GM23338 (cell line): ENCODE measurements around the gene ADGRG1. TPM values are rescaled to one million over a fixed set of nuclear protein-coding genes. Genes with fewer than 3 reads are reported as not detected.

Experiments used
- ATAC-seq: fragments of 200-7000 bp; cut with Tn5 transposase; 3 replicates; pipeline ENCODE4 v1.9.1; 2020
- DNase-seq: peaks from one replicate; pipeline ENCODE4 v3.0.0-alpha.2; 2015; ENCODE audit warnings: low spot score
- H2AFZ ChIP-seq: fragments of 200-600 bp; sonication (generic); 2 replicates; pipeline ENCODE4 v1.8.0; 2016; ENCODE audit warnings: antibody characterized with exemption, mild to moderate bottlenecking, moderate library complexity
- H3F3A ChIP-seq: fragments of 200-600 bp; sonication (generic); replicated peaks from 2 replicates; pipeline ENCODE4 v1.8.0; 2017; ENCODE audit warnings: antibody characterized with exemption, mixed run types, low read depth
- H3K27ac ChIP-seq: fragments of 200-600 bp; sonication (generic); 2 replicates; pipeline ENCODE4 v1.6.1; 2016; ENCODE audit warnings: low read depth
- H3K27me3 ChIP-seq: fragments of 200-600 bp; sonication (generic); 2 replicates; pipeline ENCODE4 v1.8.0; 2016; ENCODE audit warnings: mild to moderate bottlenecking, mixed run types, moderate library complexity; ENCODE audit not compliant: insufficient read depth
- H3K36me3 ChIP-seq: fragments of 200-600 bp; sonication (generic); 2 replicates; pipeline ENCODE4 v1.8.0; 2016; ENCODE audit warnings: mild to moderate bottlenecking; ENCODE audit not compliant: insufficient read depth
- H3K4me1 ChIP-seq: fragments of 200-600 bp; sonication (generic); 2 replicates; pipeline ENCODE4 v1.8.0; 2016; ENCODE audit warnings: mild to moderate bottlenecking, moderate library complexity; ENCODE audit not compliant: insufficient read depth
- H3K4me2 ChIP-seq: fragments of 200-600 bp; sonication (generic); 2 replicates; pipeline ENCODE4 v1.7.1; 2017; ENCODE audit warnings: mixed run types
- H3K4me3 ChIP-seq: fragments of 200-600 bp; sonication (generic); 2 replicates; pipeline ENCODE4 v1.6.1; 2016; ENCODE audit warnings: mixed run types
- H3K79me2 ChIP-seq: fragments of 200-600 bp; sonication (generic); replicated peaks from 2 replicates; pipeline ENCODE4 v1.8.0; 2017; ENCODE audit warnings: mild to moderate bottlenecking; ENCODE audit not compliant: insufficient read depth
- H3K9me2 ChIP-seq: fragments of 200-600 bp; sonication (generic); 2 replicates; pipeline ENCODE4 v1.8.0; 2017; ENCODE audit not compliant: insufficient read depth
- H4K20me1 ChIP-seq: fragments of 200-600 bp; sonication (generic); replicated peaks from 2 replicates; pipeline ENCODE4 v1.8.0; 2017; ENCODE audit warnings: mild to moderate bottlenecking; ENCODE audit not compliant: insufficient read depth
- H3K27ac Mint-ChIP-seq: 2 replicates; pipeline ENCODE4 v1.8.0; 2020; ENCODE audit warnings: inconsistent platforms, mild to moderate bottlenecking, moderate library complexity, mixed read lengths
- H3K27me3 Mint-ChIP-seq: 3 replicates; pipeline ENCODE4 v1.8.0; 2022; ENCODE audit warnings: low read depth, mild to moderate bottlenecking, moderate library complexity, mixed read lengths, inconsistent platforms; ENCODE audit not compliant: insufficient read depth, poor library complexity
- H3K36me3 Mint-ChIP-seq: 3 replicates; pipeline ENCODE4 v1.8.0; 2021; ENCODE audit warnings: low read depth, mild to moderate bottlenecking, inconsistent platforms, moderate library complexity, mixed read lengths
- H3K4me1 Mint-ChIP-seq: 3 replicates; pipeline ENCODE4 v1.8.0; 2020; ENCODE audit warnings: mild to moderate bottlenecking, inconsistent platforms, mixed read lengths
- H3K4me3 Mint-ChIP-seq: 3 replicates; pipeline ENCODE4 v1.8.0; 2021; ENCODE audit warnings: moderate library complexity, mild to moderate bottlenecking, inconsistent platforms, mixed read lengths
- H3K9me3 Mint-ChIP-seq: 3 replicates; pipeline ENCODE4 v1.8.0; 2020; ENCODE audit warnings: moderate library complexity, mild to moderate bottlenecking, inconsistent platforms, mixed read lengths
- CREB1 ChIP-seq: fragments of 250-450 bp; sonication (Bioruptor Pico); IDR thresholded peaks from 2 replicates; pipeline ENCODE4 v1.5.0; 2020; ENCODE audit warnings: low read depth, mild to moderate bottlenecking, moderate library complexity
- EZH2phosphoT487 ChIP-seq: fragments of 200-600 bp; sonication (generic); IDR thresholded peaks from one replicate; pipeline ENCODE4 v1.8.1; 2018; ENCODE audit warnings: antibody characterized with exemption; ENCODE audit not compliant: unreplicated experiment
- JUNB ChIP-seq: IDR thresholded peaks from one replicate; pipeline ENCODE4 v1.6.1; 2016; ENCODE audit warnings: antibody characterized with exemption; ENCODE audit not compliant: unreplicated experiment
- POLR2AphosphoS5 ChIP-seq: IDR thresholded peaks from 2 replicates; pipeline ENCODE4 v1.6.1; 2016; ENCODE audit warnings: antibody characterized with exemption, low read depth
- STAT1 ChIP-seq: IDR thresholded peaks from one replicate; pipeline ENCODE4 v1.6.1; 2016; ENCODE audit warnings: antibody characterized with exemption; ENCODE audit not compliant: unreplicated experiment
- ZNF114 ChIP-seq: fragments of 250-450 bp; sonication (Bioruptor Pico); IDR thresholded peaks from 2 replicates; pipeline ENCODE4 v1.5.0; 2020; ENCODE audit warnings: mild to moderate bottlenecking, moderate library complexity
- ZNF331 ChIP-seq: fragments of 250-450 bp; sonication (Bioruptor Pico); IDR thresholded peaks from 2 replicates; pipeline ENCODE4 v1.5.0; 2020; ENCODE audit warnings: low read depth, mild to moderate bottlenecking, moderate library complexity
- ZNF462 ChIP-seq: fragments of 250-450 bp; sonication (Bioruptor Pico); IDR thresholded peaks from 2 replicates; pipeline ENCODE4 v1.5.0; 2020; ENCODE audit warnings: mild to moderate bottlenecking, moderate library complexity
- polyA plus RNA-seq: library from polyadenylated mRNA; unstranded; fragments of >200 nt; fragmentation: Nextera tagmentation; extraction: Ambion mirVana; gene quantifications from 2 replicates; pipeline ENCODE4 v1.2.1, GENCODE V29; 2016
- total RNA-seq: library from RNA; depleted of rRNA; stranded (reverse); fragments of >200 nt; shearing (Covaris generic); gene quantifications from 2 replicates; pipeline ENCODE4 v1.2.3, GENCODE V29; 2014
- TF ChIP-seq, protein P1 (sequence below): IDR thresholded peaks from one replicate; pipeline ENCODE4 v1.6.1; 2018; ENCODE audit warnings: antibody characterized with exemption; ENCODE audit not compliant: unreplicated experiment
- TF ChIP-seq, protein P2 (sequence below): IDR thresholded peaks from 2 replicates; pipeline ENCODE4 v1.6.1; 2016; ENCODE audit warnings: antibody characterized with exemption

ADGRG1 gene
- total and polyA plus RNA-seq, 2 experiments from 2014 or later = 0.14 to 0.47 TPM

GRCh38 chr16:57681950-57682728 lies 53.7 kb downstream of the ADGRG1 start (continued):
- TF ChIP-seq, protein P1, sequence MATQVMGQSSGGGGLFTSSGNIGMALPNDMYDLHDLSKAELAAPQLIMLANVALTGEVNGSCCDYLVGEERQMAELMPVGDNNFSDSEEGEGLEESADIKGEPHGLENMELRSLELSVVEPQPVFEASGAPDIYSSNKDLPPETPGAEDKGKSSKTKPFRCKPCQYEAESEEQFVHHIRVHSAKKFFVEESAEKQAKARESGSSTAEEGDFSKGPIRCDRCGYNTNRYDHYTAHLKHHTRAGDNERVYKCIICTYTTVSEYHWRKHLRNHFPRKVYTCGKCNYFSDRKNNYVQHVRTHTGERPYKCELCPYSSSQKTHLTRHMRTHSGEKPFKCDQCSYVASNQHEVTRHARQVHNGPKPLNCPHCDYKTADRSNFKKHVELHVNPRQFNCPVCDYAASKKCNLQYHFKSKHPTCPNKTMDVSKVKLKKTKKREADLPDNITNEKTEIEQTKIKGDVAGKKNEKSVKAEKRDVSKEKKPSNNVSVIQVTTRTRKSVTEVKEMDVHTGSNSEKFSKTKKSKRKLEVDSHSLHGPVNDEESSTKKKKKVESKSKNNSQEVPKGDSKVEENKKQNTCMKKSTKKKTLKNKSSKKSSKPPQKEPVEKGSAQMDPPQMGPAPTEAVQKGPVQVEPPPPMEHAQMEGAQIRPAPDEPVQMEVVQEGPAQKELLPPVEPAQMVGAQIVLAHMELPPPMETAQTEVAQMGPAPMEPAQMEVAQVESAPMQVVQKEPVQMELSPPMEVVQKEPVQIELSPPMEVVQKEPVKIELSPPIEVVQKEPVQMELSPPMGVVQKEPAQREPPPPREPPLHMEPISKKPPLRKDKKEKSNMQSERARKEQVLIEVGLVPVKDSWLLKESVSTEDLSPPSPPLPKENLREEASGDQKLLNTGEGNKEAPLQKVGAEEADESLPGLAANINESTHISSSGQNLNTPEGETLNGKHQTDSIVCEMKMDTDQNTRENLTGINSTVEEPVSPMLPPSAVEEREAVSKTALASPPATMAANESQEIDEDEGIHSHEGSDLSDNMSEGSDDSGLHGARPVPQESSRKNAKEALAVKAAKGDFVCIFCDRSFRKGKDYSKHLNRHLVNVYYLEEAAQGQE = no peak
- no peak for TF ChIP-seq EZH2phosphoT487

DNA sequence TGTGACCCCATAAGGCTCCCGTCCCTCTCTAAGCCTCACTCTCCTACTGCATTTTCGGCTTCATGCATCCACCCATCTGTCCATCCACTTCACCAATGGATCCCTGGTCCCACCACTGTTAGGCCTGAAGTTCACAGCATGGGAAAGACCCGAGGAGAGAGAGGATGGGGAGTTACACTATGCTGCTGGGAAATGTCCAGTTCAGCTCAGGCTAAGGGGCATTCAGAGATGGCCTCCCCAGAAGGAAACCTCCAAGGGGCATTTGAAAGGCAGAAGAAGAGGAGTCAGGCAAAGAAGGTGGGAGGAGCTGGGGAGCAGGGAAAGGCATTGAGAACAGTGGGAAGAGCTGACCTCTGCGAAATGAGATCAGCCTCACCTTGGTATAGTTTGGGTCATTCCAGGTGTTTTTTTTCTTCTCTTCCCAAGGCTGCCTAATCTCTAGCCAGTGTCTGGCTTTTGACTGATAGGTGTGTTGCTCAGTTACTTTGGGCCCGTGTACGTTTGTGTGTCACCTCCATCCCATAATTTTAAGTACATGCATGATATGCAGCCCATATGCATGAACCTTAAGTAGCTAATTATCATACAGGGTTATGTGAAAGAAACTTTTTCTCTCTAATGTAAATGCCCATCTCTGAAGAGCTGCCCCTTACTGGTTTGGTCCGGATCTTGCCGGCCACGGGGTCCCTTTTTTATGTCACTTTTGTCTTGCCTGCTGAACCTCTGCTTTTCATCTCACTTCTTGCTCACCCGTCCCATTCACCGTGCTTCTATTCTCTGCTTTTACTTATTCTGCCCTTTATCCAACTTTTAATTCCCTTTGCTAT lies 54.6 kb downstream of the ADGRG1 start:
- H3K9me2 ChIP-seq = no peaks in the 10 kb centered on the region
- no peaks in the 10 kb centered on the region for H3F3A ChIP-seq
- H2AFZ ChIP-seq = no peak overlapping the region
- H3K36me3 ChIP-seq = no peaks in the 10 kb centered on the region
- Mint-ChIP-seq H3K4me1 (peaks cover 15% of the 10 kb centered on the region), H3K27ac (peak overlapping the region; percentile 25; the same call in 1 of the 2 replicates), H3K27me3 (peaks cover 5% of the 10 kb centered on the region), H3K4me3 (no peak overlapping the region), H3K36me3 (no peaks in the 10 kb centered on the region), H3K9me3 (no peaks in the 10 kb centered on the region)
- no peak for DNase-seq
- H3K79me2 ChIP-seq = no peaks in the 10 kb centered on the region
- H3K4me3 ChIP-seq = no peak overlapping the region
- no peak overlapping the region for H3K27ac ChIP-seq
- no peaks in the 10 kb centered on the region for H3K27me3 ChIP-seq
- H4K20me1 ChIP-seq = no peaks in the 10 kb centered on the region
- no peak overlapping the region for H3K4me2 ChIP-seq
- no peak; the same call in 2 of the 3 replicates for ATAC-seq
- no peaks in the 10 kb centered on the region for H3K4me1 ChIP-seq
- TF ChIP-seq ZNF114 (CRISPR knock-in tag) (no peak), ZNF331 (CRISPR knock-in tag) (no peak), STAT1 (no peak), ZNF462 (CRISPR knock-in tag) (no peak), JUNB (no peak), EZH2phosphoT487 (no peak), CREB1 (CRISPR knock-in tag) (no peak), POLR2AphosphoS5 (no peak)
- TF ChIP-seq, protein P2, sequence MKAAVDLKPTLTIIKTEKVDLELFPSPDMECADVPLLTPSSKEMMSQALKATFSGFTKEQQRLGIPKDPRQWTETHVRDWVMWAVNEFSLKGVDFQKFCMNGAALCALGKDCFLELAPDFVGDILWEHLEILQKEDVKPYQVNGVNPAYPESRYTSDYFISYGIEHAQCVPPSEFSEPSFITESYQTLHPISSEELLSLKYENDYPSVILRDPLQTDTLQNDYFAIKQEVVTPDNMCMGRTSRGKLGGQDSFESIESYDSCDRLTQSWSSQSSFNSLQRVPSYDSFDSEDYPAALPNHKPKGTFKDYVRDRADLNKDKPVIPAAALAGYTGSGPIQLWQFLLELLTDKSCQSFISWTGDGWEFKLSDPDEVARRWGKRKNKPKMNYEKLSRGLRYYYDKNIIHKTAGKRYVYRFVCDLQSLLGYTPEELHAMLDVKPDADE = no peak
